Heart left ventricle (tissue), 16 donors: Measurements from ENCODE around the gene ABLIM2. TPM values are rescaled to one million over a fixed set of nuclear protein-coding genes. Genes with fewer than 3 reads are reported as not detected.

Experiments used
- ATAC-seq, 4 donors: fragments of 200-7000 bp; cut with Tn5 transposase; one replicate each; pipeline ENCODE4 v1.9.1; 2020 to 2022; ENCODE audit warnings: moderate library complexity in 4 of 4, mild to moderate bottlenecking in 3 of 4, moderate number of reproducible peaks in 1 of 4
- DNase-seq, 5 donors: peaks; one replicate each; pipeline ENCODE4 v3.0.0-alpha.2; 2020
- H3K27ac ChIP-seq, 12 donors: fragments of 200-600 bp; sonication (generic) in 4 of 12; one replicate each; pipeline versions ENCODE4 v1.5.0 to v1.8.0; 2016 to 2022; ENCODE audit warnings: mild to moderate bottlenecking in 2 of 12
- H3K27me3 ChIP-seq, 9 donors: fragments of 200-600 bp; sonication (generic) in 2 of 9; one replicate each; pipeline versions ENCODE4 v1.5.1 to v1.8.0; 2016 to 2022; ENCODE audit warnings: mild to moderate bottlenecking in 3 of 9
- H3K36me3 ChIP-seq, 9 donors: fragments of 200-600 bp; sonication (generic) in 2 of 9; one replicate each; pipeline versions ENCODE4 v1.5.0 to v1.8.0; 2018 to 2022; ENCODE audit warnings: mild to moderate bottlenecking in 2 of 9
- H3K4me1 ChIP-seq, 12 donors: fragments of 200-600 bp; sonication (generic) in 4 of 12; one replicate each; pipeline versions ENCODE4 v1.5.0 to v1.8.0; 2016 to 2022; ENCODE audit warnings: mild to moderate bottlenecking in 3 of 12
- H3K4me3 ChIP-seq, 12 donors: fragments of 200-600 bp; sonication (generic) in 4 of 12; one replicate each; pipeline versions ENCODE4 v1.5.0 to v1.8.0; 2017 to 2022; ENCODE audit warnings: mild to moderate bottlenecking in 9 of 12, moderate library complexity in 4 of 12
- H3K9me3 ChIP-seq, 12 donors: fragments of 200-600 bp; sonication (generic) in 4 of 12; one replicate each; pipeline versions ENCODE4 v1.5.0 to v1.8.0; 2016 to 2022; ENCODE audit warnings: mild to moderate bottlenecking in 1 of 12
- POLR2A ChIP-seq, 2 donors: fragments of 450-650 bp; IDR thresholded peaks; one replicate each; pipeline ENCODE4 v1.6.1; 2017; ENCODE audit warnings: antibody characterized with exemption in 2 of 2, mild to moderate bottlenecking in 2 of 2, moderate library complexity in 2 of 2
- WGBS, 4 donors: extraction: QIAGEN DNeasy Blood & Tissue Kit in 2 of 4; methylation state at CpG; one replicate each; pipeline versions ENCODE4 v1.1.5 to v1.1.7; 2013 to 2018; 5-methylcytosine and 5-hydroxymethylcytosine counted together
- intact Hi-C, 10 donors: fragments of 100-400 bp; cut with DNase I; formaldehyde crosslinking; loops; one replicate each; pipeline versions ENCODE4 v1.11.1 to v1.14.2; 2022
- polyA plus RNA-seq, 2 donors: library from polyadenylated mRNA; stranded (reverse); fragments of 200-250 nt; gene quantifications; one replicate each; pipeline ENCODE4 v1.2.3, GENCODE V29; 2013
- total RNA-seq, 9 donors: library from RNA; depleted of rRNA in 2 of 9; stranded (reverse); fragments of >200 nt in 2 of 9; fragmentation: NEBNext Ultra II Directional in 3 of 9; extraction: Animal tissue kit (Norgen Biotek cat#: 25700) in 3 of 9; gene quantifications; one replicate each; pipeline versions ENCODE4 v1.1.0 to v1.2.4, GENCODE V29; 2016 to 2023
- TF ChIP-seq, protein P1 (sequence below), 12 donors: fragments of 200-600 bp; sonication (generic) in 4 of 12; IDR thresholded peaks; one replicate each; pipeline versions ENCODE4 v1.5.0 to v1.8.0; 2018 to 2022; ENCODE audit warnings: antibody characterized with exemption in 12 of 12, mild to moderate bottlenecking in 5 of 12
- donor health status: ischemic (EF 13 %, LVEDD 7.1; RV severe dilation, severe dysfunction).
- donor health status: healthy with polysubstance abuse.
- donor health status: DM: no; HTN: yes; CAD: no.
- donor health status: DM: no; HTN: no; CAD: no.
- donor health status: ischemic (EF 25% LVEDD 6.9; RV normal size, moderate dysfunction).
- donor health status: ischemic (EF 25% LVEDD 5.7; RV mildly dilated, moderate dysfunction).
- donor health status: healthy.
- donor health status: DM: yes; HTN: yes; CAD: no.
- donor health status: ischemic (EF 35%, LVEDD 5.7; RV mildly dilated, moderate dysfunction).
- donor health status: nonischemic (EF 11% LVEDD 7.7; RV severe dilation, severe dysfunction).
- donor health status: DM: yes; HTN: yes; CAD: no.
- donor health status: PGD.
- donor health status: ischemic (EF 29% LVEDD 5.4; RV normal size, mild dysfunction).
- donor health status: nonischemic (EF 23%, LVEDD 6.1; RV moderate dilation, normal function).

ABLIM2 gene
- total and polyA plus RNA-seq, 11 donors, result 11.1 to 27.9 (median 18.4) TPM

- DNase-seq (peak in 2 of 5 donors; percentile 4 to 20), ATAC-seq (no peak)
- Histone ChIP-seq H3K9me3 (peaks cover 0 to 15% (median 8%) of the 10 kb centered on the region in 12 donors), H3K4me3 (no peak overlapping the region), H3K4me1 (peaks cover 0 to 26% (median 7%) of the 10 kb centered on the region in 12 donors), H3K27me3 (no peaks in the 10 kb centered on the region), H3K36me3 (peaks cover 0 to 6% (median 0%) of the 10 kb centered on the region in 9 donors), H3K27ac (no peak overlapping the region)
- intact Hi-C loops, result no loop called here
- TF ChIP-seq, protein P1, sequence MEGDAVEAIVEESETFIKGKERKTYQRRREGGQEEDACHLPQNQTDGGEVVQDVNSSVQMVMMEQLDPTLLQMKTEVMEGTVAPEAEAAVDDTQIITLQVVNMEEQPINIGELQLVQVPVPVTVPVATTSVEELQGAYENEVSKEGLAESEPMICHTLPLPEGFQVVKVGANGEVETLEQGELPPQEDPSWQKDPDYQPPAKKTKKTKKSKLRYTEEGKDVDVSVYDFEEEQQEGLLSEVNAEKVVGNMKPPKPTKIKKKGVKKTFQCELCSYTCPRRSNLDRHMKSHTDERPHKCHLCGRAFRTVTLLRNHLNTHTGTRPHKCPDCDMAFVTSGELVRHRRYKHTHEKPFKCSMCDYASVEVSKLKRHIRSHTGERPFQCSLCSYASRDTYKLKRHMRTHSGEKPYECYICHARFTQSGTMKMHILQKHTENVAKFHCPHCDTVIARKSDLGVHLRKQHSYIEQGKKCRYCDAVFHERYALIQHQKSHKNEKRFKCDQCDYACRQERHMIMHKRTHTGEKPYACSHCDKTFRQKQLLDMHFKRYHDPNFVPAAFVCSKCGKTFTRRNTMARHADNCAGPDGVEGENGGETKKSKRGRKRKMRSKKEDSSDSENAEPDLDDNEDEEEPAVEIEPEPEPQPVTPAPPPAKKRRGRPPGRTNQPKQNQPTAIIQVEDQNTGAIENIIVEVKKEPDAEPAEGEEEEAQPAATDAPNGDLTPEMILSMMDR (IDR thresholded peaks at IDR 0.05), result no peak
- TF ChIP-seq POLR2A (IDR thresholded peaks at IDR 0.05), result no peak
- WGBS, 4 donors, result 94 to 97% (median 96%) methylated on average over 4 to 12 of the region's 12 CpGs
Measured at GRCh38 chr4:8098506-8098905, 60.1 kb downstream of the ABLIM2 start.

DNA sequence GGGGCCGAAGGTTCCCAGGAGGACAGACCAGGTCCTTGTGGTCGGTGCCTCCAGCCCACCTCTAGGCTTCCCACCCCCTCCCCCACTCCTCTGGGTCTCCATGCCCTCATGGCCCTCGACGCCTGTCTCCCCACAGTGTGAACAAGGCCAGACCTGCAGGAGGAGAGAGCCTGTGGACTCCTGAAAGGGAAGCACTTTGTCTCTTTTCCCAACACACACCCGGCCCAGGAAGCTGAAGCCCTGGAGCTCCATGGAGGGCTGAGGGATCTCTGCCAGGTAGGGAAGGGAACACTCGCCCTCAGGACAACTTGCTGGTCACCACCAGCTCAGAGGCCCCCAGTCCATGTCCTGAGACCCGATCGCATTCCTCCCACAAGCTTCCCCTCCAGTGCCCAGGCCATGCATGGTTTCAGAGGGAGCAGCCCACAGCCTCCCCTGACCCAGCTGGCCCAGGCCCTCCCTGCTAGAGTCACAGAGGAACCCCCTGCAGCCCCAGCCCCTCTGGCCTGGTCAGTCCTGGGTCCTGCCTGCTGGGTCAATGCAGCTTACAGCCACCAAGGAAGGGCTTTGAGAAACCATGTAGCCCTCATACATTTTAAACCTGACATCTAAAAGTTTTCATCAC is 60.8 kb downstream of the ABLIM2 start:
- ATAC-seq (no peak), DNase-seq (peak in 2 of 5 donors; percentile 13 to 41)
- 85 to 96% (median 89%) methylated on average over 6 to 8 of the region's 8 CpGs for WGBS, 4 donors
- Histone ChIP-seq H3K9me3 (peaks cover 0 to 21% (median 13%) of the 10 kb centered on the region in 12 donors), H3K4me3 (no peak overlapping the region), H3K27ac (no peak overlapping the region), H3K27me3 (no peaks in the 10 kb centered on the region), H3K4me1 (peaks cover 0 to 26% (median 7%) of the 10 kb centered on the region in 12 donors), H3K36me3 (peaks cover 0 to 6% (median 0%) of the 10 kb centered on the region in 9 donors)
- TF ChIP-seq, protein P1 (IDR thresholded peaks at IDR 0.05), result no peak
- intact Hi-C loops, result no loop called here

- Histone ChIP-seq H3K27me3 (no peaks in the 10 kb centered on the region), H3K4me1 (peaks cover 0 to 26% (median 7%) of the 10 kb centered on the region in 12 donors), H3K27ac (peak overlapping the region in 1 of 12 donors; percentile 10), H3K4me3 (no peak overlapping the region), H3K9me3 (peaks cover 0 to 22% (median 13%) of the 10 kb centered on the region in 12 donors), H3K36me3 (peaks cover 0 to 6% (median 0%) of the 10 kb centered on the region in 9 donors)
- ATAC-seq (peak in 1 of 4 donors; percentile 9), DNase-seq (peak in 2 of 5 donors; percentile 7 to 56)
- 94 to 96% (median 95%) methylated on average over 13 to 23 of the region's 23 CpGs for WGBS, 4 donors
- intact Hi-C loops, result no loop called here
- TF ChIP-seq, protein P1 (IDR thresholded peaks at IDR 0.05), result no peak
- TF ChIP-seq POLR2A (IDR thresholded peaks at IDR 0.05), result no peak
Measured at GRCh38 chr4:8097141-8097541, 61.5 kb downstream of the ABLIM2 start.

GRCh38 chr4:8096690-8097061 is 61.9 kb downstream of the ABLIM2 start:
- H3K36me3 ChIP-seq, result peaks cover 0 to 6% (median 0%) of the 10 kb centered on the region in 9 donors
- DNase-seq, result peak in 2 of 5 donors; percentile 4 to 47
- H3K9me3 ChIP-seq, result peaks cover 0 to 22% (median 13%) of the 10 kb centered on the region in 12 donors
- no peak for ATAC-seq
- peaks cover 0 to 26% (median 7%) of the 10 kb centered on the region in 12 donors for H3K4me1 ChIP-seq
- no peaks in the 10 kb centered on the region for H3K27me3 ChIP-seq
- H3K27ac ChIP-seq, result peak overlapping the region in 1 of 12 donors; percentile 10
- intact Hi-C loops, result no loop called here
- TF ChIP-seq, protein P1 (IDR thresholded peaks at IDR 0.05), result no peak
- no peak for TF ChIP-seq POLR2A (IDR thresholded peaks at IDR 0.05)
- H3K4me3 ChIP-seq, result no peak overlapping the region
- WGBS, 4 donors, result 70 to 85% (median 80%) methylated on average over 12 of the region's 12 CpGs
